MM.1S (cell line): ENCODE measurements around the gene OLFML2A.

Source experiments
- DNase-seq: peaks from one replicate; pipeline ENCODE4 v3.0.0-alpha.2; 2015
- H2AFZ ChIP-seq: fragments of 300-600 bp; sonication (generic); 2 replicates; pipeline ENCODE4 v1.6.0; 2016; ENCODE audit warnings: antibody characterized with exemption, low read length
- H3F3A ChIP-seq: fragments of 300-600 bp; sonication (generic); 2 replicates; pipeline ENCODE4 v1.6.1; 2016; ENCODE audit warnings: mild to moderate bottlenecking, antibody characterized with exemption, low read length, moderate library complexity, mixed read lengths; ENCODE audit not compliant: insufficient read depth
- H3K27ac ChIP-seq: fragments of 300-600 bp; sonication (generic); 2 replicates; pipeline ENCODE4 v1.5.1; 2016; ENCODE audit warnings: mild to moderate bottlenecking, low read length
- H3K27me3 ChIP-seq: fragments of 300-600 bp; sonication (generic); replicated peaks from 2 replicates; pipeline ENCODE4 v1.6.0; 2016; ENCODE audit warnings: low read length; ENCODE audit not compliant: insufficient read depth
- H3K36me3 ChIP-seq: fragments of 300-600 bp; sonication (generic); replicated peaks from 2 replicates; pipeline ENCODE4 v1.6.1; 2016; ENCODE audit warnings: mild to moderate bottlenecking, low read length, mixed read lengths; ENCODE audit not compliant: insufficient read depth
- H3K4me1 ChIP-seq: fragments of 300-600 bp; sonication (generic); 2 replicates; pipeline ENCODE4 v1.6.1; 2016; ENCODE audit warnings: low read length, mixed read lengths
- H3K4me2 ChIP-seq: fragments of 300-600 bp; sonication (generic); 2 replicates; pipeline ENCODE4 v1.6.0; 2016; ENCODE audit warnings: low read depth, low read length
- H3K4me3 ChIP-seq: fragments of 300-600 bp; sonication (generic); 2 replicates; pipeline ENCODE4 v1.5.1; 2016; ENCODE audit warnings: low read length, mixed read lengths
- H3K79me2 ChIP-seq: fragments of 300-600 bp; sonication (generic); 2 replicates; pipeline ENCODE4 v1.6.1; 2016; ENCODE audit warnings: mixed run types, low read length, mixed read lengths
- H3K9ac ChIP-seq: fragments of 300-600 bp; sonication (generic); 2 replicates; pipeline ENCODE4 v1.6.1; 2016; ENCODE audit warnings: low read length, mixed read lengths
- H3K9me2 ChIP-seq: fragments of 300-600 bp; sonication (generic); replicated peaks from 2 replicates; pipeline ENCODE4 v1.6.1; 2016; ENCODE audit warnings: mild to moderate bottlenecking, low read length, mixed read lengths; ENCODE audit not compliant: insufficient read depth
- H3K9me3 ChIP-seq: fragments of 300-600 bp; sonication (generic); replicated peaks from 2 replicates; pipeline ENCODE4 v1.6.1; 2016; ENCODE audit warnings: mild to moderate bottlenecking, low read length, mixed read lengths; ENCODE audit not compliant: insufficient read depth
- H4K20me1 ChIP-seq: fragments of 300-600 bp; sonication (generic); 2 replicates; pipeline ENCODE4 v1.6.1; 2016; ENCODE audit warnings: mild to moderate bottlenecking, low read length, moderate library complexity, mixed read lengths; ENCODE audit not compliant: insufficient read depth
- CTCF ChIP-seq: fragments of 300-600 bp; sonication (generic); IDR thresholded peaks from 2 replicates; pipeline ENCODE4 v1.5.1; 2016; ENCODE audit warnings: antibody characterized with exemption, low read length, mixed read lengths
- EZH2 ChIP-seq: fragments of 300-600 bp; sonication (generic); optimal IDR thresholded peaks from 2 replicates; pipeline ENCODE3; 2017; ENCODE audit warnings: low read depth, mild to moderate bottlenecking, antibody characterized with exemption, low read length, mixed read lengths
- EZH2phosphoT487 ChIP-seq: fragments of 300-600 bp; sonication (generic); IDR thresholded peaks from 2 replicates; pipeline ENCODE4 v1.6.1; 2018; ENCODE audit warnings: antibody characterized with exemption, low read length

The OLFML2A gene

GRCh38 chr9:124741662-124742061 is 35.3 kb upstream of the OLFML2A start:
- no peaks in the 10 kb centered on the region for H3F3A ChIP-seq
- H3K4me2 ChIP-seq = no peak overlapping the region
- H3K4me3 ChIP-seq = no peak overlapping the region
- 0 out of 2 replicates have a peak, but pooled peaks cover 8% of the 10 kb centered on the region for H3K4me1 ChIP-seq
- no peaks in the 10 kb centered on the region for H3K79me2 ChIP-seq
- DNase-seq = no peak
- H3K9me2 ChIP-seq = no peaks in the 10 kb centered on the region
- H3K9ac ChIP-seq = no peak overlapping the region
- no peak overlapping the region for H2AFZ ChIP-seq
- no peaks in the 10 kb centered on the region for H3K9me3 ChIP-seq
- TF ChIP-seq CTCF = no peak
- TF ChIP-seq EZH2 = no peak
- no peak for TF ChIP-seq EZH2phosphoT487
- H3K27me3 ChIP-seq = no peaks in the 10 kb centered on the region
- H3K27ac ChIP-seq = no peak overlapping the region
- no peaks in the 10 kb centered on the region for H4K20me1 ChIP-seq
- no peaks in the 10 kb centered on the region for H3K36me3 ChIP-seq

GRCh38 chr9:124742940-124743339 is 34.0 kb upstream of the OLFML2A start:
- Histone ChIP-seq H3K27me3 (no peaks in the 10 kb centered on the region), H3K9me3 (no peaks in the 10 kb centered on the region), H4K20me1 (no peaks in the 10 kb centered on the region), H2AFZ (no peak overlapping the region), H3K36me3 (no peaks in the 10 kb centered on the region), H3F3A (no peaks in the 10 kb centered on the region), H3K4me1 (no peaks in the 10 kb centered on the region), H3K79me2 (no peaks in the 10 kb centered on the region), H3K4me3 (no peak overlapping the region), H3K9me2 (no peaks in the 10 kb centered on the region), H3K27ac (no peak overlapping the region), H3K9ac (no peak overlapping the region), H3K4me2 (no peak overlapping the region)
- DNase-seq = no peak
- TF ChIP-seq CTCF = no peak
- TF ChIP-seq EZH2 = no peak
- no peak for TF ChIP-seq EZH2phosphoT487

- no peaks in the 10 kb centered on the region for H3K9me2 ChIP-seq
- H3K79me2 ChIP-seq = no peaks in the 10 kb centered on the region
- no peak for DNase-seq
- H3K4me2 ChIP-seq = no peak overlapping the region
- TF ChIP-seq EZH2phosphoT487 (no peak), EZH2 (no peak), CTCF (no peak)
- H3K9me3 ChIP-seq = no peaks in the 10 kb centered on the region
- no peaks in the 10 kb centered on the region for H4K20me1 ChIP-seq
- no peak overlapping the region for H2AFZ ChIP-seq
- H3K27me3 ChIP-seq = no peaks in the 10 kb centered on the region
- H3K4me1 ChIP-seq = no peaks in the 10 kb centered on the region
- no peaks in the 10 kb centered on the region for H3K36me3 ChIP-seq
- H3F3A ChIP-seq = no peaks in the 10 kb centered on the region
- no peak overlapping the region for H3K27ac ChIP-seq
- no peak overlapping the region for H3K9ac ChIP-seq
- no peak overlapping the region for H3K4me3 ChIP-seq
Observed at GRCh38 chr9:124743686-124744348, 33.1 kb upstream of the OLFML2A start.
